HT-29 (cell line): ENCODE results near the gene NDUFV1. TPM values are rescaled to one million over a fixed set of nuclear protein-coding genes. Genes with fewer than 3 reads are reported as not detected.
"Not testable (repeated sequence)": the region's sequence is repeated elsewhere in the genome, so short reads cannot be mapped to it uniquely, and the experiment has no call there.

Experiments
- DNase-seq: peaks from one replicate; pipeline ENCODE4 v3.0.0-alpha.2; 2015; ENCODE audit warnings: low spot score
- total RNA-seq: library from RNA; depleted of rRNA; stranded (reverse); fragments of >200 nt; shearing (Covaris generic); gene quantifications from 2 replicates; pipeline ENCODE4 v1.2.3, GENCODE V29; 2014

NDUFV1 gene
- total RNA-seq, 1 experiment from 2014 or later, result 384 TPM

GRCh38 chr11:67627441-67627811 lies 20.7 kb downstream of the NDUFV1 start:
- DNase-seq, result no peak

DNA sequence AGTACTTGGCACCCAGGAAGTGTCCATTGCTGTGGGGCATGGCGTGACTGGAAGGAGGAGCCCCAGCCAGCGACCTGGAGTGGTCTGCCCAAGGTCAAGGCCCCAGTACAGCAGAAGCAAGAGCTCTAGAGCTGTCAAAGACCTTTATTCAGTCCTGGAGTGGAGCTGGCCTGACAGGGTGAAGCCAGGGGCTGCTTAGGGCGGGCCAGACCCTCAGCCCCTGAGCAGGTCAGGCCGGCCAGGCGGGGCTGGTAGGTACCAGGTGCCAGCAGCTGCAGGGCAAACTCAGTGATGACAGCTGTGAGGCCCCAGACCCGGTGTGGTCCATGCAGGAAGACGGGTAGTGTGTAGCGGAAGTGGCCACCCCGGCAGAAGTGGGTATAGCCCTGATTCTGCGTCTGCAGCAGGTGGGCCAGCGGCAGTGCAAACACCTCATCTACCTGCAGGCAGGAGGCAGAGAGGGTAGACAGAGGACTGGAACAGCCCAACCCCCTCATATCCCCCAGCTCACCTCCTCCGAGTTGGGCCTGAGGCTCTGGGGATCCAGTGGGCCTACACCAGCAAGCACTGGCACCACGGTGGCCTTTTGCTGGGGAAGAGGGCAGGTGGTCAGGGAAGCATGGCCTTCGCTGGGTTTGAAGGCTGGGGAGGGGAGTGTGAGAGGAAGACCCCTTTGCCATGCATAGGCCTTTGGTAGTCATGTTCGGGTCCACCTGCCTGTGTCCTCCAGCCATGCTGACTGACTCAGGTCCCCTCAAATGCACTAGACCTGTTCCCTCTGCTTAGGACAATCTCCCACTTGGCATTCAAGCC lies 21.3 kb downstream of the NDUFV1 start:
- no peak for DNase-seq

DNA sequence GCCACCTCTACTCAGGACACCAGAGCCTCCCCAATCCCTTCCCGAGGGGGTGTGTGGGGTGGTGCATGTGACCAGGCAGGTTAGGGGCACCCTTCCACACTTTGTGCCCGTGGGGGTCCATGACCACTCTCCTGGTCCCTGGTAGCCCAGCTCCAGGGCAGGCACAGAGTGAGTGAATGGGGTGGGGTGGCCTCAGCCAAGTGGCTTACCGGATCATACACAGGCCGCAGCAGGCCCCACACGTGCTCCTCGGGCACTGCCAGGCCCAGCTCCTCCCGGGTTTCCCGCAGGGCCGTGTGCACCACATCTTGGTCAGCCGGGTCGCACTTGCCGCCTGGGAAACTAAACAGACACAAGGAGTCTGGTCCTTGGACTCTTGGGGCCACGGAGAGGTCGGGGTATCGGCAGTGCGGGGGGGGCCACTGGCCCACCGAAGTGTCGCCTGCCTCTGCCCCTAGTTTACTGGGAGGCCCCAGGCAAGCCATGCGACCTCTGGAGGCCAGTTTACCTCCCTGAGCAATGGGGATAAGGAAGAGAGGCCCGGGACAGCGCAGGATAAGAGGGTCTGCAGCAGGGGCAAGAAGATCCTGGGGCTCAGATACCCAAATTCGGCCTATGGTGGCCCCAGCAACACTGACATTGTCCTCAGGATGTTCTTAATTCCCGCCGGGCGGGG lies 22.1 kb downstream of the NDUFV1 start:
- DNase-seq, result no peak

- DNase-seq, result peak; percentile 91
Observed at GRCh38 chr11:67629386-67630227, 22.9 kb downstream of the NDUFV1 start, which contains the start of gene NUDT8. Gene NUDT8 (minus strand): TSS chr11:67629937. CDS start chr11:67629911, 26 bp downstream.

DNA sequence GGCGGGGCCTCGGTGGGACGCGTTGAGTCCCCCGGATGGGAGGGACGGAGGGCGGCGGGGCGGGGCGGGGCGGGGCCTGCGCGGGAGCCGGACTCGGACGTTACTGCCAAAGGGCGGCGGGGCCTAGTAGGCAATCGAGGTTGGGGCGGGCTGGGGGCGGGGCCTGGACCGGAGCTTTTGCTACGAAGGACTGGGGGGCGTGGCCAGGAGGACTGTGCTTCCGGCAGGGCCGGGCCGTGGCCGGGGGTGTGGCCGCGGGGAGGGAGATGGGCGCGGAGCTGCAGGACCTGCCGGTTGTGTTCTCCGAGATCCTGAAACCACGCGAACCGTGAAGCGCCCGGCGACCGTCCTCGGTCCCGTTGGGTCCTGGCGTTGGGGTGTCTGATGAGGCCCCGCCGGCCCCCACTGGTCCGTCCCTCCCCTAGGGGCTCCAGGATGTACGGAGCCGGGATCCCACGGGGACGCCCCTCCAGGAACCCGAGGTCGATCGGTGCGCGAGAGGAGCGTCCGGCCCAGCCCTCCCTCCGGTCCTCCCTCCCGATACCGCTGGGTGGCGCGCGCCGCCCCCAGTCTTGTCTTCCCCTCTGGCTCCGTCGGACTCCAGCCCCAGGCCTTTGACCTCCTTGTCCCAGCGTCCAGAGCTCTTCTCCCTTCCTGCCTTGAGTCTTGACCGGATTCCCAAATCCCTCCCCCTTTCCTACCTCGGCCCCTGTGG lies 23.6 kb downstream of the NDUFV1 start:
- peak; percentile 99 for DNase-seq

DNA sequence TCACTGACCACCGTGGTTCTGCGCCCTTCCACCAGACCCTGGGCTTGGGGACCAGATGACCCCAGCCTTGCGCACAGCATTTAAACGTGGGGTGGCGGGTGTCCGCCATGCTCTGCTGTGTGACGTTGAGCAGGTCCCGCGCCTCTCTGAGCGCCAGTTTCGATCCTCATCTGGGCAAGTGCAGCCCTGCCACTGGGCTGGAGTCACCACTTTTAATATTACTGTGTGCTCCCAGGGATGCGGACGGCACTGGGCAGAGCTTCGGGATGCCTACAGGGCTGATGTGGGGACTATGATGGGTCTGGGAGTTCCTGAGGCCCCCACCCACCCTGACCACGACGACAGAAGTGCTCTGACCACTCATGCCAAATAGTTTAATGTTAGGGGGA lies 24.2 kb downstream of the NDUFV1 start:
- DNase-seq, result no peak

GRCh38 chr11:67631411-67631810 lies 24.7 kb downstream of the NDUFV1 start:
- DNase-seq, result no peak

- no peak for DNase-seq
Observed at GRCh38 chr11:67631853-67632174, 25.1 kb downstream of the NDUFV1 start.

GRCh38 chr11:67632175-67632981 lies 25.6 kb downstream of the NDUFV1 start:
- DNase-seq, result peak; percentile 79

GRCh38 chr11:67632982-67633755 lies 26.4 kb downstream of the NDUFV1 start:
- no peak for DNase-seq

DNA sequence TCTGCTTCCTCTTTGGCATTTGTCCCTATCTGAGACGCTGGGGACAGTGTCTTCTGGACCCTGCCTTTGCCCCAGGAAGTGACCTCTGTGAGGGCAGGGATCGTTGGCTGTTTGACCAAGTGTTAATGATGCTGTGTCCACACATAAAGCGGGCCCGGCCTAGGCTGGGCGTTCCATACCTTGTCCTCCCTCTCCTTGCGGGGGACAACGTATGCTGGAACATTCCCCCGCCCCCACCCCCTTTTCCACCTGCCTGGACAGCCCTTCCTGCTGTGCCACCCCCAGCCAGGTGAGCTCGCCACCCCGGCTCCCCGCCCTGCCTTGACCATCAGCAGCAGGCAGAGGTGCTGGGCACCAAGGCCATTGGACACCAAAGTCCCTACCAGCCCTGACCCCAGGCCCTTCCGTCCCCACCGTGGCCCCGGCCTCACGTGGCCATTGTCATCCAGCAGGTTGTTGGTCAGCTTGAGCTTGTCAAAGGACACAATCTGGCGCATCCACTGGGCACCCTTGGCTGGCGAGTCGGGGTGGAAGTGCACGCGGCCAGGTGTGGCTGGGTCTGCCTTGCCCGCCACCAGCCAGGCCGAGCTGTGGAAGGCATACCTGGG lies 27.1 kb downstream of the NDUFV1 start:
- DNase-seq, result no peak

GRCh38 chr11:67634366-67635230 lies 27.9 kb downstream of the NDUFV1 start:
- peak; percentile 66 for DNase-seq

GRCh38 chr11:67635231-67635521 lies 28.4 kb downstream of the NDUFV1 start:
- DNase-seq, result no peak

DNA sequence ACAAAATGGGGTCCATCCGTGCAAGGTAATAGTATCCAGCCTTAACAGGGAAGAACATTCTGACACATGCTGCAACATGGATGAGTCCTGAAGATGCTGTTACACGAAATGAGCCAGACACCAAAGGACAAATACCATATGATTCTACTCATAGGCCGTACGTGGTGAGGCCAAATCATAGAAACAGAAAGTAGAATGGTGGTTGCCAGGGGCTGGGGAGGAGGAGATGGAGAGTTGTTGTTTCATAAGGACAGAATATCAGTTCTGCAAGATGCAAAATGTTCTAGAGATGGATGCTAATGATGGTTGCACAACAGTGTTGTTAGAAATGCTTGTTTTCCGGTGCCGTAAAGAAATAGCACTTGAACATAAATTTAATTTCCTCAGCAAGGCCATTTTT lies 30.2 kb downstream of the NDUFV1 start:
- DNase-seq, result no peak

DNA sequence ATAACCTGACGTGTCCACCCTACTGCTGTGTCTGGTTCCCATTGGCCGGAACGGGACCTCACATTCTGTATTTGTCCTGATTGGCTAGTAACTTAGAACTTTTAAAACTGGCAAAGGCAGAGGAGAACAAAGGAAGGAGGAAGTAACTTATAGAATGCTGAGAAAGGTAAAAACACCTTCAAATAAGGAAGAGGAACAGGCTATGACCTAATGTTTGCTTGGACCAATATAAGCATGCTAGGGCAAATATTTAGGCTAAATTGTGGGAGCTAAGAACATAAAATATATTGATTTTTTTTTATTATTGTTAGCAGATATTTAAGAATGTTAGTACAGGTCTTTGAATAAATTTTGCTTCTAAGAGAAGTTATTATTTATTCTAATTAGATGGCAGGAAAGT lies 30.7 kb downstream of the NDUFV1 start:
- not testable (repeated sequence) for DNase-seq

DNA sequence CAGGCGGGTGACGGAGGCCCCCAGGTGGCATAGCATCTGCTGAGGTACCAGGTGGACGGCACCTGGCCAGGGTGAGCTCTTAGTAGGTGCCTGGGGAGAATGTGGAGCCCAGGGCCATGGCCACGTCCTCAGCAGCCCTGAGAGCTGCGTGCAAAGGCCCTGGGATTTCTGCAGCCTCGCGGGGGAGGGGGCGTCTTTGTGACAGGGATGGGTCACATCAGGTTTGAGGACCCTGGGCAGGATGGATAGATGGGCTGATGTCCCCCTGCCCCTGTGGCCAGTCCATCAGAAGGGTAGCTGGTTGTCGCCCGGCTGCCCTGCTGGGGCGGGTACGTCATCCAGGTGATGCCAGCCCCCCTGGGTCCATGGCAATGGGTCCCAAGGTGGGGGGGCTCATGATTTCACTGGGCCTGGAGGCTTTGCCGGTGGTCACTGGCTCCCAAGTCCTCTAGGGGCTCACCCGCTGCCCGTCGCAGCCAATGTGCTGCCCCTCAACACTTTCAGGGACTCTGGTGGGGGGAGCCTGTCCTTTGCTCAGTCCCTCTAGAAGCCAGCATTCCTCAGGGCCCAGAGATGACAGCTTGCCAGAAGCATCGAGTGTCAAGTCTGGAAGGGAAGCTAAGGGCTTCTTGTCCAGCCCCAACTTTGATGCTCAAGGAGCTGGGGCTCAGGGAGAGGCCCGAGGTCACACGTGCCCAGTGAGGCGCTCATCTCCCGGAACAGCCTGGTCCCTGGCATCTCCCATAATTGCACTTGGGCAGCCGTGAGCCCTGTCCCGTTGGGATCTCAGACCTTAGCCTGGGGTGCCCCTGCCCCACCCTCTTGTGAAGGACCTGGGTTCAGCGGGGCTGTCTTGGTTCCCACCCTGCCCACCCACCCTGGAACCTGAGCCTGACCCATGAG lies 32.0 kb downstream of the NDUFV1 start:
- no peak for DNase-seq

DNA sequence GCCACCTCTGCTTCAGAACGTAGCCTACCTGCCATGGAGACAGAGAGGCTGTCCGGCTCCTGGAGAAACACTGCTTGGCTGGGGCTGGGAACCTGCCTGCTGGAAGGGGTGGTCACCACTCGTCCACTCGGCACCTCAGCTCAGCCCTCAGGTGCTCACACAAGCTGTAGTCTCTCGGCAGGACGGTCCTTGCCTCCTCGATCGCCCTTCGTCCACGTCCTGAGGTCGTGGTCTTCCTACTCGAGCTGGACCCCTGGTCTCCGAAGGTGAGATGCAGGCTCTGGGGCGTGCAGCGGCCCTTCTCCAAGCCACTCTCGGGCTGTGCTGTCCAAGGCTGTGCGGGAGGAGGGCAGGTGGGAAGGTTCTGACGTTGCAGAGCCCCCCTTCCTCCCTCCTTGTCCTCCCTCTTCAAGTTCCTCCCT lies 32.7 kb downstream of the NDUFV1 start, which contains the start of gene TBX10:
Gene TBX10, minus strand, starts transcription at position 326 of the 422 bp plus-strand sequence. Its CDS starts 291 bp downstream, at position 35.
- DNase-seq, result no peak
